ENCODE measurements around the gene EIF2S2.
"Not testable (repeated sequence)": the region's sequence is repeated elsewhere in the genome, so short reads cannot be mapped to it uniquely, and the experiment has no call there.

Gene EIF2S2, protein sequence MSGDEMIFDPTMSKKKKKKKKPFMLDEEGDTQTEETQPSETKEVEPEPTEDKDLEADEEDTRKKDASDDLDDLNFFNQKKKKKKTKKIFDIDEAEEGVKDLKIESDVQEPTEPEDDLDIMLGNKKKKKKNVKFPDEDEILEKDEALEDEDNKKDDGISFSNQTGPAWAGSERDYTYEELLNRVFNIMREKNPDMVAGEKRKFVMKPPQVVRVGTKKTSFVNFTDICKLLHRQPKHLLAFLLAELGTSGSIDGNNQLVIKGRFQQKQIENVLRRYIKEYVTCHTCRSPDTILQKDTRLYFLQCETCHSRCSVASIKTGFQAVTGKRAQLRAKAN

DNA sequence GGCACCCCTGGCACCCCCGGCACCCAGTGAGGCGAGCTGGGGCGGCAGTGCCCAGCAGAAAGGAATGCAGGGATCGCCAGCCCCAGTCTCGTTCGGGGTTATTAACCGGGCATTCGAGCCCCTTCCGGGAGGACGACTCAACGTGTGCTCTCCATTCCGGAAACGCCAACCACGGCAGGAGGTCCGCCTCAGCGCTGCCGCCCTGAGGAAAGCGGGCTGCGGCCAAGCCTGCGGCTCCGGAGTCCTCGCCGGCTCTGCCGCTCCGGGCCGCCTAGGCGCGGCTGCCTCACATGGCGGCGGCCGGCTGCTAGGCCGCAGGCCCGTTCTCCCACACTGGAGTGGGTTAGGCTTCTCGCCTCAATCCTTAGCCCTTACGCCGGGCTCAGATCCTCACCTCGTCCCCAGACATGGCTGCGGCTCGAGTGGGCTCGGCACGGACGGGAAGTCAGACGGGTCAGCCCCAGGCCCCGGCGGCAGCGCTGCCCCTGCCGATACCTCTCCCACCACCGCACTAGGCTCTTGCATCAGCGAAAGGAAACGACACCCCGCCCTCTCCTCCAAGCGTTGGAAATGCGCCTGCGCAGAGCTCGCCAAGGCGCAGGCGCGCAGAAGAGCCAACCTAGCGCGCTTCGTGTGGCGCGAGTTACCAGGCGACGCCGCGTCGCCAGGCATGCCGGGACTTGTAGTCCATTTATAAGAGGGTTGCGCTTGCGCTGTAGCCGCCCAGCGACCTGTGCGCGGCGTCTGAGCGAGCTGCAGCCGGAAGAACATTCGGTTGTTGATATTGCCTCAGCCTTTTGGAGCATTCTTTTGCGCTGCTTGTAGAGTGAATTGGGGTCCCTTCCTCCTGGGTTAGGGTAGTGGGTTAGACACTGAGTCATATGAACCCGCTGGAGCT lies at the start of gene EIF2S2:
EIF2S2 (minus strand) TSS at position 542 of the 898 bp plus-strand sequence; CDS start at position 409, 133 bp downstream.
- DNase-seq (ENCODE audit: low read depth in 1 of 2, low spot score in 1 of 2) = peak; percentile 85 to 91

DNA sequence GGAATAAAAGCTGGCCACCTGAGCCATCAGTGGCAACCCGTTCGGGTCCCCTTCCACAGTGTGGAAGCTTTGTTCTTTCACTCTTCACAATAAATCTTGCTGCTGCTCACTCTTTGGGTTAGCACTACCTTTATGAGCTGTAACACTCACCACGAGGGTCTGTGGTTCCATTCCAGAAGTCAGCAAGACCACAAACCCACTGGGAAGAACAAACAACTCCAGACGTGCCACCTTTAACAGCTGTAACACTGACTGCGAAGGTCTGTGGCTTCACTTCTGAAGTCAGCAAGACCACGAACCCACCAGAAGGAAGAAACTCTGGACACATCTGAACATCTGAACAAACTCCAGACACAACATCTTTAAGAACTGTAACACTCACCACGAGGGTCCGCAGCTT lies 45.7 kb upstream of the EIF2S2 start:
- DNase-seq (ENCODE audit: low read depth in 1 of 2, low spot score in 1 of 2) = not testable (repeated sequence)

DNA sequence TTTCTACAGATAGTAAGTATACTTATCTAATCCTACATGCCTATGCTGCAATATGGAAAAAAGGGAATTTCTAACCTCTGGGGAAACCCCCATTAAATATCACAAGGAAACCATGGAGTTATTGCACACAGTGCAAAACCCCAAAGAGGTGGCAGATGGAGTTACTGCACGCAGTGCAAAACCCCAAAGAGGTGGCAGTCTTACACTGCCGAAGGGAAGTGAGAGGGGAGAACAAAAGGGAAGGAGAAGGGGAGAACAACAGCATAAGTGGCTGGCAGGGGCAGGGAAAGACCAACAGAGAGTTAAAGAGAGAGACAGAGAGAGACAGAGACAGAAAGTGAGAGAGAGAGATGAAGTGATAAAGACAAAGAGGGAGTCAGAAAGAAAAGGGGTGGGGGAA lies 43.8 kb upstream of the EIF2S2 start:
- no peak for DNase-seq (ENCODE audit: low read depth in 1 of 2, low spot score in 1 of 2)

- not testable (repeated sequence) for DNase-seq (ENCODE audit: low read depth in 1 of 2, low spot score in 1 of 2)
Observed at GRCh38 chr20:34153169-34153568, 41.1 kb upstream of the EIF2S2 start.

- not testable (repeated sequence) for DNase-seq (ENCODE audit: low read depth in 1 of 2, low spot score in 1 of 2)
Observed at GRCh38 chr20:34152073-34152472, 40.0 kb upstream of the EIF2S2 start.

- DNase-seq (ENCODE audit: low read depth in 1 of 2, low spot score in 1 of 2) = no peak
Observed at GRCh38 chr20:34150306-34151000, 38.4 kb upstream of the EIF2S2 start.

GRCh38 chr20:34145280-34145819 lies 33.3 kb upstream of the EIF2S2 start:
- no peak for DNase-seq (ENCODE audit: low read depth in 1 of 2, low spot score in 1 of 2)

DNA sequence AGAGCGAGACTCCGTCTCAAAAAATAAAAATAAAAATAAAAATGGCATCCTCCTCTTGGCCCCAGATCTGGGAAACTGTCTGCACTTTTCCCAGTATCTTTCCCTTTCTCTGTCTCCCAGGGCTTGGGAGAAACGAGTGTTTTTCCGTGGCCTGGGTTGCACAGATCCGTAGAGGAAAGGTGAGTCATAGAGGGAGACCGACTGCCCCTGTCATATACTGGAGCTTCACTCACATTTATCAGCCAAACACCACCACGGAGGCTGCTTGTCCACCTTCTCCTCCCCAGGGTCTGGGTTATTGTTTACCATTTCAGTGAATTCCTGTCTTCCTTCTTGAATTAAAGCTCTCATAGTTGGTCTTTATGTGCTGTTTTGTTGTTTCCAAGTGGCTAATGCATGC lies 31.9 kb upstream of the EIF2S2 start:
- DNase-seq (ENCODE audit: low read depth in 1 of 2, low spot score in 1 of 2) = no peak

GRCh38 chr20:34142121-34142520 lies 30.1 kb upstream of the EIF2S2 start:
- DNase-seq (ENCODE audit: low read depth in 1 of 2, low spot score in 1 of 2) = no peak

DNA sequence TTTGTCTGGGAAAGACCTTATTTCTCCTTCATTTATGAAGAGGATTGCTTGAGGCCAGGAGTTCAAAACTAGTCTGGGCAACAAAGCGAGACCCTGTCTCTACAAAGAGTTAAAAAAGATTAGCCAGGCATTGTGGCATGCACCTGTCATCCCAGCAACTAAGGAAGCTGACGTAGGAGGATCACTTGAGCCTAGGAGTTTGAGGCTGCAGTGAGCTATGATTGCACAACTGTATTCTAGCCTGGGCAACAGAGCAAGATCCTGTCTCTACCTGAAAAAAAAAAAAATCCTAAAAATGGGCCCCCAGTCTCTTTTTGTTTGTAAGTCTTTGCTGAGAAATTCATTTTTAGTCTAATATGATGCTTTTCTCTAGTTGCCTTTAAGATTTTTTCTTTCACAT lies 29.2 kb upstream of the EIF2S2 start:
- no peak for DNase-seq (ENCODE audit: low read depth in 1 of 2, low spot score in 1 of 2)

- not testable (repeated sequence) for DNase-seq (ENCODE audit: low read depth in 1 of 2, low spot score in 1 of 2)
Observed at GRCh38 chr20:34135525-34136275, 23.7 kb upstream of the EIF2S2 start.

DNA sequence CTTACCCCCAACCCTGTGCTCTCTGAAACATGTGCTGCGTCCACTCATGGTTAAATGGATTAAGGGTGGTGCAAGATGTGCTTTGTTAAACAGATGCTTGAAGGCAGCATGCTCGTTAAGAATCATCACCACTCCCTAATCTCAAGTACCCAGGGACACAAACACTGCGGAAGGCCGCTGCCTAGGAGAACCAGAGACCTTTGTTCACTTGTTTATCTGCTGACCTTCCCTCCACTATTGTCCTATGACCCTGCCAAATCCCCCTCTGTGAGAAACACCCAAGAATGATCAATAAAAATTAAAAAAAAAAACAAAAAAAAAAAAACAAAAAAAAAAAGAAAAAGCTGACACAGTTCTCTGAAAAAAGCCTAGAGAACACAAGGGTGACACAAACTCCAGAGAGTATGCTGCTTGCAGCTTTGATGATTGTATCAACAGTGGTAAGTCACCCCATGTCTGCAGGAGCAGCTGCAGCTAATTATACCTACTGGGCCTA lies 21.4 kb upstream of the EIF2S2 start:
- not testable (repeated sequence) for DNase-seq (ENCODE audit: low read depth in 1 of 2, low spot score in 1 of 2)

DNA sequence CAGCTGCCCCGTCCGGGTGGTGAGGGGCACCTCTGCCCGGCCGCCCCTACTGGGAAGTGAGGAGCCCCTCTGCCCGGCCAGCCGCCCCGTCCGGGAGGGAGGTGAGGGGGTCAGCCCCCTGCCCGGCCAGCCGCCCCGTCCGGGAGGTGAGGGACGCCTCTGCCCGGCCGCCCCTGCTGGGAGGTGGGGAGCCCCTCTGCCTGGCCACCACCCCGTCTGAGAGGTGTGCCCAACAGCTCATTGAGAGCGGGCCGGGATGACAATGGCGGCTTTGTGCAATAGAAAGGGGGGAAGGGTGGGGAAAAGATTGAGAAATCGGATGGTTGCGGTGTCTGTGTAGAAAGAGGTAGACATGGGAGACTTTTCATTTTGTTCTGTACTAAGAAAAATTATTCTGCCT lies 20.9 kb upstream of the EIF2S2 start:
- not testable (repeated sequence) for DNase-seq (ENCODE audit: low read depth in 1 of 2, low spot score in 1 of 2)

- not testable (repeated sequence) for DNase-seq (ENCODE audit: low read depth in 1 of 2, low spot score in 1 of 2)
Observed at GRCh38 chr20:34132491-34132890, 20.4 kb upstream of the EIF2S2 start.

GRCh38 chr20:34131491-34131890 lies 19.4 kb upstream of the EIF2S2 start:
- DNase-seq (ENCODE audit: low read depth in 1 of 2, low spot score in 1 of 2) = no peak

DNA sequence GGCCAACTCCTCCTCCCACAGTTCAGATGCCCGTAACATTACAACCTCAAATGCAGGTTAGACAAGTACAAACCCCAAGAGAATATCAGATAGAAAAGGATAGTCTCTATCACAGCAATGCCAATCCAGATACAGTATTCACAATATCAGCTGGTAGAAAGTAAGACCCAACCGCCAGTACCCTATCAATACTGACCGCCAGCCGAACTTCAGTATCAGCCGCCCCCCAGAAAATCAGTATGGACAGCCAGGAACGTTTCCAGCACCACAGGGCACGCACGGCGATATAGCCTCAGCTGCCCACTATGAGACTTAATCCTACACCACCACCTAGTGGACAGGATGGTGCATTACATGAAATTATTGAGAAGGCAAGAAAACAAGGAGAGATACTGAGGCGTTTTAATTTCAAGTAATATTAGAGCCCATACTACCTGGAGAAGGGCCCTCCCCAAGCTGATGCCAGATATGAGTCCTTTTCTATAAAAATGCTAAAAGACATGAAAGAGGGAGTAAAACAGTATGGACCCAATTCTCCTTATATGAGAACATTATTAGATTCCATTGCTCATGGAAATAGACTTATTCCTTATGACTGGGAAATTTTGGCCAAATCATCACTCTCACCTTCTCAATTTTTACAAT lies 17.6 kb upstream of the EIF2S2 start:
- DNase-seq (ENCODE audit: low read depth in 1 of 2, low spot score in 1 of 2) = peak; percentile 19 to 26

DNA sequence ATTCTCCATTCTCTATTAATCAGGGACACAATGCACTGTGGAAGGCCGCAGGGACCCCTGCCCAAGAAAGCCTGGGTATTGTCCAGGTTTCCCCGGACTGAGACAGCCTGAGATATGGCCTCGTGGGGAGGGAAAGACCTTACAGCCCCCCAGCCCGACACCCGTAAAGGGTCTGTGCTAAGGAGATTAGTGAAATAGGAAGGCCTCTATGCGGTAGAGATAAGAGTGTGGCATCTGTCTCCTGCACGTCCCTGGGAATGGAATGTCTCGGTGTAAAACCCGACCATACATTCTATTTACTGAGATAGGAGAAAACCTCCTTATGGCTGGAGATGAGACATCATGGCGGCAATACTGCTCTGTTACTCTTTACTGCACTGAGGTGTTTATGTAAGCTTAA lies 15.7 kb upstream of the EIF2S2 start:
- DNase-seq (ENCODE audit: low read depth in 1 of 2, low spot score in 1 of 2) = no peak

- no peak for DNase-seq (ENCODE audit: low read depth in 1 of 2, low spot score in 1 of 2)
Observed at GRCh38 chr20:34124469-34125249, 12.6 kb upstream of the EIF2S2 start.

- DNase-seq (ENCODE audit: low read depth in 1 of 2, low spot score in 1 of 2) = no peak
Observed at GRCh38 chr20:34123309-34123708, 11.3 kb upstream of the EIF2S2 start.
